HG03159 (cell line): ENCODE data around the gene PYGM.

ENCODE experiments used
- ATAC-seq: cut with Tn5 transposase; IDR thresholded peaks from one replicate; pipeline ENCODE4 v1.9.1; 2021; ENCODE audit warnings: mild to moderate bottlenecking, moderate library complexity; ENCODE audit not compliant: unreplicated experiment

Gene PYGM

DNA sequence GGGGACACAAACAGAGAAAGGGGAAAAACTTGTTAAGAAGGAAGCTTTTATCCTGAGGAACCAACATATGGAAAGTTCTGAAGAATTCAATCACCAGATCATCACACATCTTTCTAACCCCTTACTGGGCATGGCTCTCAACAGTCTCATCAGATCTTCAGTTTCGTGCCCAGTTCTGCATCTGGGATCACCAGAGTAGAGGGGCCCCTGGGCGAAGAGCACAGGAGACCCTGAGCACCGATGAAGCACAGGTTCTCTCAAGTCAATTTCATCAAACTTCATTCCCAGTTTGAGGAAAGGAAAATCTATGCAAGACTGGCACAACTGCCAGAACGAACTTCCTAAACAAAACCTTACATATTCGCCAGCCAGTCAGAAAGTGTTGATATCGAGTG is 8.5 kb upstream of the PYGM start:
- no peak for ATAC-seq

DNA sequence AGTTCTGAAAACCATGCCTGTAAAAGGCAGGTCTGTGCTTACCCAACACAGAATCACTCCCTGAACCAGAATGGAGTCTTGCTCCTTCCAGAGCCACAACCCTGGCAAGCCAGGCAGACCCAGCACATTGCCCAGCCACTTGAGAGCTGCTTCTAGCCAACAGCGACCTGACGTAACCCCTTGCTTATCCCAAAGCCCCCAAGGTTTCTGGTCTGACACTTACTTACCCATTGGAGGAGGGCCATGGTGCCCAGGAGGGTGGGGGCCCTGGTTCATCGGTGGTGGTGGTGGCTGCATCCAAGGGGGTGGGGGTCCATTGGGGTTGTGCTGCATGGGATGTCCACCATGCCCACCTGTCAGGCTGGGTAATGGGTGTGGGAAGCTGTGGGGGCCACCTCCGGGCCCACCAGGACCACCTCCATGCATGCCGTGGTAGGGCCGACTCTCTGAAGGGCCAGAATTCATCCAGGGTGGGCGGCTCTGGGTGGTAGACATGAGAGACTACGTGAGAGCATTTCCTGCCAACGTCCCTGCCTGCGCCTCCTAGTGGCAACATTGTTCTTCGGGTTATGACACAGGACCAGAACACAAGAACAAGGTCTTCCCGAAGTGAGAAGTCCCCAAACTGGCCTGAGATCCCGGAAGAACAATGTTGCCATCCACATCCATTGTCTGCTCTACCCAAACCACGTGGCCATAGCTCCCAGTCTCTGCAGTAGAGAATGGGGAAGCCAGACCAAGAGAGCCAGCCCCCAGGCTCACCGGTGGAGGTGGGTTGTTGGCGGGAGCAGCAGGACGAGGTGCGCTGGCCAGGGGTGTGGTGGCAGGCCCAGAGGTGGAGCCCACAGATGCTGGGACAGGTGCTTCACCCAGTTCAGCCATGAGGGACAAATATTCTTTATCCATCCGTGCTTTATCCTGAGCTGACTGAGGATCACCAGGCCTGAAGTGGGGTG is 7.8 kb upstream of the PYGM start:
- no peak for ATAC-seq

DNA sequence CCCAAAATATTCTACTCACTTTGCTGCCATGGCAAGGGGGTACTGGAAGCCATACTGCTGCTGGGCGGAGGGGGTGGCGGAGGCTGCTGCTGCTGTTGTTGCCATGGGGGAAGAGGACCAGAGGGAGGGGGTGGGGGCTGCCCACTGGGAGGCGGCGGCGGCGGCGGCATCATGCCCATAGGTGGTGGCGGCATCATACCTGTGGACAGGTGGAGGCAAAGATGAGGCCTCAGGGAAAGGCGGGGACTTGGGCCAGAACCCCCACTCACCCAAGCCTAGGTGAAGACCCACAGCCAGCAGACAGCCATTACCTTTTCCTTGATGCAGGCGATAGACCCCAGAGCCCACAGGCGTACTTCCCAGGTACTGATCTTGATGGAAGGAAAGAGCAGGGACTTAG is 7.1 kb upstream of the PYGM start:
- ATAC-seq: no peak

DNA sequence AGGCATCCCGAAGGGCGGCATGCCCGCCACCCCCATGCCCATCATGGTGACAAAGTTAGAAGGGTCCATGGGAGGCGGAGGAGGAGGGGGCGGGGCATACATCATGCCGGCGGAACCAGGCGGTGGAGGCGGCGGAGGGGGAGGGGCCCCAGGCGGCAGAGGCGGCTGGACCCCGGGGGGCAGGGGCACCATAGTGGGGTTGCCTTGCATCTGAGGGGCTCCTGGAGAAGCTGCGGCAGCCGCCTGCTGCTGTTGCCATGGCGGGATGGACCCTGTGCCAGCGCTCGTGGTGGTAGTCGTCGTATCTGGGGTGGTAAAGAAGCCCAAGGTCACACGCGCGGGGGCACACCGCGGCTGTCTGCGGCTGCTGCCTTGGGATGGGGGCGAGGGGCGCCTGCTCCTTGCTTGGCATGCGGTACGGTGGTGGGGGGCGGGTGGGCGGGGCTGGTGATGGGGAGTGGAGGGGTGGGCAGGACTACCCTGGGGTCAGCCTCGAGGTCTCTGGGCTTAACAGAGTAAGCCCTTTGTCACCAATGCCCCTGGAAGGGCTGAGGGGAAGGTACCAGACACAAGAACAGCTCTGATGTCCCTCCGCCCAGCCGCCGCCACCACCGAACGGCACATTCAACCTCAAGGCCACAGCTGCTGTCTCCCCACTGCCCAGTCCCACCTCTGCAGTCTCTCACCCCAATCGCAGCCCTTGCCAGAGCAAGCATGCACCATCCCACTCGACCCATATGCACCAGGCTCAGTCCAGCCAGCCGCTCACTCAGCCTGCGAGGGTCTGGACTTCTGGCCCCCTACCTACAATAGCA is 6.3 kb upstream of the PYGM start:
- ATAC-seq: no peak

DNA sequence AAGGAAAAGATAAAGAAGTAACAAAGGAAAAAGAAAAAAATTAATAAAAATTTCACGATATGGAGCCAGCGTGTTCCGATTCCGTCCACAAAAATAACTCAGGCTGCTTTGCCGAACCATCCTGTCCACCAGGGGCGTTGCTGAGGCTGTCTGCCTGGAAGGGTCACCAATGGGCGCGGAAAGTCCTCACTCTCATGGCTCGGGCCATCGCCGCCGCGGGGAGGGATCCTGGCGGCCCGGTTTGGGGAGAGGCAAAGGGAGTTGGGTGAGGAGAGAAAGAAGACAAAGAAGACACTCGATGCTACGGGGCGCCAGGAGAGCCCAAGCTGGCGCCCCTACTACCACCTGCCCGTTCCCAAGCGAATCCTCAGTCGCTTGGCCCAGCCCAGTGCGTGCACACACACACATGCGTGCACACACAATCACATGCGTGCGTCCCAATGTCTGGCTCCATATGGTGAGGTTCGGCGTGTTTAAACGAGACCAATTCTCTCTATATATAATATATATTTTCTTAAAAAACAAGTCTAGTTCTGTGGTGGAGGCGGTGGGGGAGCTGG is 5.6 kb upstream of the PYGM start:
- no peak for ATAC-seq

DNA sequence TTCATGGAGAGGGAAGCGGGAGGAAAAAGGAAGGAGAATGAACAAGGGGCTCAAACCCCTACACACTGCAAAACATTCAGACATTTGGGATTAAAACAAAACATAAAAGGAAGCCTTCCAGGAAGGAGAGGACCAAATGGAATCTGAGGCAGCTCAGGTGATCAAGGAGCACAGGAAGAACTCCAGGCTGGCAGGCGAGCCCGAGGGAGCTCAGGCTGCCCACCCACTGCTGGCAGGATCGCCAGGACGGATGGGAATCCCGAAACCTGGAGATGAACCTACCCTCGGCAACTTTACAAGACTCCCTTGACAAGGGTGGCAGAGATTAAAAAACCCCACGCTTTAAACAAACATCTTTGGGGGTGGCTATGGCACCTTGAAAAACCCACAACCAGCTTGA is 5.0 kb upstream of the PYGM start:
- no peak for ATAC-seq

DNA sequence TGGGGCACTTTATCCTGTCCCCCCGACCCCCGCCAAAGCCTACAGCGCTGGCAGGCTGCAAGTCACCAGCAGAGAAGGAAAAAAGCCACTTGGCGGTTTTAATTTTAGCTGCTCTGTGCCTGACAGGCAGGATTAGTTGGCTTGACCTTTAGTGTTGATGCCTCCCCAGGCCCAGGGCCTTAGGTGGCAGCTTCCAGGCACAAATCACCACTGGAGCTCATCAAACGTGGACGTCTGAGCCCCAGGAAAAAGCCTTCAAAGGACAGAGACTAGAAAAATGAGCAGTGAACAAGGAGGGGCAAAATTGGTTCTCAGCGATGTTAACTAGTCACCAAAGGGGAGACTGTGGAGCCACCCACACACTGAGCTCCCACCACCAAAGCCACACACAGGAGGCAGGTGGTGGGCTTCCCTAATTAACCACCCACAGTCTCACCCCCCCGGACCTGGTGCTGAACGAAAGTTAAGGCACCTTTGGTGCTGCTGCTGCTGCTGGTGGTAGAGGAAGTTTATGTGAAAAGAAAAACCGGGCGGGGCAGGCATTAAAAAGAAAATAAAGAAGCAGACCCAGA is 4.4 kb upstream of the PYGM start:
- ATAC-seq: no peak

DNA sequence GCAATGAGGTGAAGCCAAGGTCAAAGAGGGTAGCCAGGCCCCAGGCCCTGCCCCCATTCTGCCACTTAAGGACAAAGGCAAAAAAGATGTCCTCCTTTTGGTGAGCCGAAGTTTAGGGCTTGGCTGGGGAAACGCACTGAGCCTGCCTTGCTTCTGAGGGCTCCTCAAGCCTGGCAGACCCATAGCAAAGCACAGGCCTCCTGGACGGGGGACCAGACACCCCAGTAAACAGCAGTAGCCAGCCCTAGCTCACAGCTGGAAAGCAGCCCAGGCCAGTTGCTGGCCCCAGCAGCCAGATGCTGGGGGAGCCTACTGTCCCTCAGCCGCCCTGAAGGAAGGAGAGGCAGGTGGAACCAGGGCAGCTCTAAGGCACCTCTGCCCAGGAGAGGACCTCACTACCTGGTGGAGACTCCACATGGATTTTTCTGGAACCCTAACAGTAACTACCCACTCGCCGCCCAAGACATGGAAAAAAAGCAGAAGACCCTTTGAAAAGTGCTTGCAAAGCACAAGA is 3.8 kb upstream of the PYGM start:
- ATAC-seq: no peak

DNA sequence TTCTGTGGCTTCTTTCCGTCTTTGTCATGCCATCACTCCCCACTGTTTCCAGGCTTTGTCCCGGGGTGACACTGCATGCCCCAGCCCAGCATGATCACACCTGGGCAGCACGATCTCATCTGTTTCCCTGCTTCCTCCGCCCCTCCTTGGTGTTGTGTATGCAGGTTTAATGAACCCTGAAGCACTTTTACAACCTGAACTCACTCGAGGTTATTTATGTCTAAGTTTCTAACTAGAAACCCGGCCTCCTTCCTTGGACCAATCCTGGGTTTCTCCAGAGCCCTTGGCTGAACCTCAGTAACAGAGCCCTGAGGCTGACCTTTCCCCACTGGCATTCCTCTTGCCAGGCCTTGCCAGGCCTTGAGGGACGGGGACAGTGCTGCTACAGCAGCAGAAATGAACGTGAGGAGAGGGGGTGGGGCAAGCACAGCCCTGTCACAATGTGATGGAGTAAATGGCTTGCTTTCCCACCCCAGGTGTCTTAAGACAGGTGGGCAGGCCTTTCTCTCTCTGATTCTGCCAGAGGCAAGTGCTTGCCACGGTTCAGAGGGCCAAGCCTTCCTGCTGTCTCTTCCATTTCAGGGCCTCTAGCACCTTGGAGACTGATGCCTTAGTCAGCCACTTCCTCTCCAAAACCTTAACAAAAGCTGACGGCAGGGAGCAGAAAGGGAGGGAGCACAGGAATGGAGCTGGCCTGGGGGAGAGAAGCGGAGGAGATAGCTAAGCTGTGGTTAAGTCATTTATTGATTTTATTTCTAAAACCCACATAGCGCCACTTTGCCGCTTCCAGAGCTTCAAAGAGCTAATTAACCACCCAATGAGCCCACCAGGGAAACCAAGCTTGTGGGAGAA is 3.1 kb upstream of the PYGM start:
- no peak for ATAC-seq

DNA sequence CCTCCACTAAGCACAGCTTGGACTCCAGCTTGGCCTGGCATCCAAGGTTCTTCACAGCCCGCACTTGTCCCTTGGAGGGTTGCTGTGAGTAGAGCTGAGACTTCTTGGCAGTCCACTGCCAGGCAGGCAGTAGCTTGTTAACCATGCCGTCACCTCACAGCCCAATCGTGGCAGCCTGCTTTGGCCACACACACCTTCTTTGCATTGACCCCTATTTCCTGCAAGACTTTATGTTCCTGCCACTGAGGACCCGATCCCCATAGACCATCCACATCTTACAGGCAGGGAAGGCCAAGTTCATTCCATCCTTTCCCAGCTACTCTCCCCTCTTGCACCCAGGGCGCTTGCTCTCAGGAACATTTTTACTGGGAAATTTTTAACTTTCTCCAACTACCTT is 2.5 kb upstream of the PYGM start:
- ATAC-seq: no peak

DNA sequence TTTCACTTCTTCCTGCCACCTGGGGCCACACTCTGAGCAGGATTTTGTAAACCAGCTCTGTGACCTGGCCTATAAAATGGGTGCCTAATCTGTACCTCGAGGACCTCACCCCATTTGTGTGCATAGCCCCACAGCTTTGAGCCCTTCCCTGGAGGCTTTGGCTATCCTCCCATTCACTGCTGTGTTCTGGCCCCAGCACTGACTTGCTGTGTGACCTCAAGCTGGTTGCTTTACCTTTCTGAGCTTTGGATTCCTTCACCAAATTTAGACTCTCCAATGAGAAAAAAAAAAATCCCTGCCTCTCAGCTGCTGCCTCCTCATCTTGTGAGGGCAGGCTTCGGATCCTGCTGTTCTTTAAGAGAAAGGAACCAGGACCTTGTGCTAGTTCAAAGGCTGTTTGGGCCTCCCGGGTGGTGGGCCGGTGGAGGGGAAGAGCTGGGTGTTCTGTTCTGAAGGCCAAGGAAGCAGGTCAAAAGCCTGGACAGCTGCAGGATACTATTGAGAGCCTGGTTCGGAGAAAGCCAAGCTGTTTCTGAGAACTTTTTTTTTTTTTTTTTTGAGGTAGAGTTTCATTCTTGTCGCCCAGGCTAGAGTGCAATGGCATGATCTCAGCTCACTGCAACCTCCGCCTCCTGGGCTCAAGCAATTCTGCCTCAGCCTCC is 1.1 kb upstream of the PYGM start:
- ATAC-seq: no peak

DNA sequence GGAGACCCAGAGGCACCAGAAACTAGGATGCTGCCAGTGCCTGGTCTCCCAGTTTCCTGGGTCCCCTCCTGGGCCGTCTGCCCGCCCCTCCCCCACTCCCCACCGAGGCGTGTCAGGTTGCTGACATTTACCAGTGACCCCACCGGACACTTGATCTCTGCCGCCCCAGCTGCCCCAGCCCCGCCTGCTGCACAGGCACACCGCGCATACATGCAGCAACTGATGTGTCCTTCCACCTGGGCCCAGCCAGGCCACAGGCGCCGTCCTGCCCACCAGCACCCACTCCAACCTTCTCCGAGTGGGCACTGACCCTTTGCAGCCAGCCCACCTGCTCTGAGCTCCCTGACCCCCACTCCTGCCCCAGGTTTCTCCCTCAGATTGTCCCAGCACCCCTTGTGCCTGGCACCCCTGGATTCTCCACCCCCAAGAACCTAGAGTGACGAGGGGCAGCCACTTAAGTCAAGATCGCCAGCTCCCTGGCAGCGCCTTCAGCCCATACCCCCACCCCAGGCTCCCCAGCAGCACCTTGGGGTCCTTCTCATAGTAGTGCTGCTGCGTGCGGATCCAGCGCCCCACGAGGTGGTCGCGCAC is 548 bp downstream of the PYGM start:
- ATAC-seq: no peak

DNA sequence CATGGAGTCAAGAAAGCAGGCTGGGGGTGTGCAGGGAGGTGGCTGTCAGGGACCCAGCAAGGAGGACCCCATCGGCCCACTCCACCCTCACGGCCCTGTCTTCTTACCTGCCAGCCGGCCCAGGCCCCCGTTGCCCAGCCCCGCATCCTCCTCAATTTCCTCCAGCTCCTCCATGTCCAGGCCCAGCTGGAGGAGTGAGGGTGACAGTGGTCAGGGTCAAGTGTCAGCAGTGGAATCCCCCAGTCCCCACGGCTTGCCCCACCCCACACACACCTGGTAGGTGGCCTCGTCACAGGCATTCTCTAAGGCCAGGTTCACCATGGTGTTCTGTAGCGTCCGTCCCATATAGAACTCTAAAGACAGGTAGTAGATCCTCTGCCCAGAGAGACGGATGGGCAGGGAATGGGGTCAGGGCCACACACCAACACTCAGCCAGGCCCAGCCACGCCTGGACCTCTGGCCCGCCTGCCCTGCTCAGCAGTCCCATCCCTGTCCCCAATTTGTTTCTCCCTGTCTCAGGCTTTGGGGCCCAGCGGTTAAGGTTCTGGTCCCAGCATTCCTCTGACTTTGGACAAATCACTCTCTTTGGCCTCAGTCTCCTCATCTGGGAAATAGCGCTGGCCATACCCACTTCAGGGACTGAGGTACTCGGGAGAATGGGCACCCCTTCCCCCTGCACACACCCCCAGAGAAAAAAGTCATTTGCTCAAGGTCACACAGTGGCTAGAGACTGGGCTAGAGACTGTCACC is 1.3 kb downstream of the PYGM start:
- ATAC-seq: no peak

DNA sequence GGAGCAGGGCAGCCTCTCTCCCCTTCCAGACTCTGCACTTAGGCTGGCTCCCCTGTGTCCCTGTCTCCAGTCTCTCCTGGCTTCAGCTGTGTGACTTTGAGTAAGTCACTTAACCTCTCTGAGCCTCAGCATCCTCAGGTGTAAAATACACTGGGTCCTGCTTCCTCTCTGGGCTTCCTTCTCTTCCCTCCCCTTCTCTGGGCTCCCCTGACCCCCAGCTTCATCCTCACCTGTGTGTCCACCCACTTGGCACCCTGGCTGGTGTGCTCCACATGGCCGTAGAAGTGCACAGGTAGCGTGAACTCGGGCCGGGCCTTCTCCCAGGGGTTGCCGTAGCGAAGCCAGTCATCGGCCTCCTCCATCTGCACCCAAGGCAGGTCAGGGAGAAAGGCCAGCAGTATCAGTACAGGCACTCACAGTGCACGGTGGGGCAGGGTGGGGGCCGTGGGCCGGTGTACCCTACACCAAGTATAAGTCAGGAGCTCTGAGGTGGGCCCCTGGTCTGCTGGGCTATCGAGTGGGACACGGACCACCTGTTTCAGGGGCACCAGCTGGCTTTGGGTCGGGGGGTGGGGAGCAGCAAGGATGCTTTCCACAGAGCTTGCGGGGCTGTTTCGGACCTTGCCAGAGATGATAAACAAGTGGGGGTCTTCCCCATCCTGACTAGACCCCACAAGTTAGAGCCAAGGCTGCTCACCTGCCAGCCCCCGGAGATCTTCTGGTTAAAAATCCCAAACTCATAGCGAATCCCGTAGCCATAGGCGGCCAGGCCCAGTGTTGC is 2.0 kb downstream of the PYGM start:
- ATAC-seq: no peak

DNA sequence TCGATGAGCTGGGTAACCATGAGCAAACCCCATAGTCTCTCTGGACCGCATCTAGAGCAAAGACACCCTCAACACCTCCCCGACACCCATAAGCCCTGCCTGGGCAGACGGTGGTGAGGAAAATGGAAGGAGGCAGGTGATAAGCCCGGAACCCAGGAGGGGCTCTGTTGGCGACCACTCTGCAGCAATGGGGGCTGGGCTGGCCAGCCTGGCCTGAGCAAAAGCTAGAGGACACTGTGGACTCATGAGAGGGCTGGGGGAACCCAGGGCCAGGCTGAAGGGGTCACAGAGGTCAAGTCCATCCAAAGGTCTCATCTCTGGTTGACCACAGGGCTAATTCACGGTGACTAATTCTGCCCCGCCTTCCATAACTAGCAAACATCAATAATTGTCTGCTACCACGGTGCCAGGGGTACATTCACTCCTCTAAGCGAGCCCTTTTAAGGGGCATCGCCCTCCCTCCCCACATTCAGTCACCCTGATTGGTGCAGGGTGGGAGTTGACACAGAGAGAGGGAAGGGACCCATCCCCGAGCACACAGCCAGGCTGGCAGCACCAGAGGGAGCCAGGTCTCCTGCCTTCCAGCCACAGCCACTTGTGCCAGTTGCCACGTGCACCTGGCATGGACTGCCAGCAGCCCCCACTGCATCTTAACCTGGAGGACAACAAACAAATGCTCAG is 4.0 kb downstream of the PYGM start:
- no peak for ATAC-seq

DNA sequence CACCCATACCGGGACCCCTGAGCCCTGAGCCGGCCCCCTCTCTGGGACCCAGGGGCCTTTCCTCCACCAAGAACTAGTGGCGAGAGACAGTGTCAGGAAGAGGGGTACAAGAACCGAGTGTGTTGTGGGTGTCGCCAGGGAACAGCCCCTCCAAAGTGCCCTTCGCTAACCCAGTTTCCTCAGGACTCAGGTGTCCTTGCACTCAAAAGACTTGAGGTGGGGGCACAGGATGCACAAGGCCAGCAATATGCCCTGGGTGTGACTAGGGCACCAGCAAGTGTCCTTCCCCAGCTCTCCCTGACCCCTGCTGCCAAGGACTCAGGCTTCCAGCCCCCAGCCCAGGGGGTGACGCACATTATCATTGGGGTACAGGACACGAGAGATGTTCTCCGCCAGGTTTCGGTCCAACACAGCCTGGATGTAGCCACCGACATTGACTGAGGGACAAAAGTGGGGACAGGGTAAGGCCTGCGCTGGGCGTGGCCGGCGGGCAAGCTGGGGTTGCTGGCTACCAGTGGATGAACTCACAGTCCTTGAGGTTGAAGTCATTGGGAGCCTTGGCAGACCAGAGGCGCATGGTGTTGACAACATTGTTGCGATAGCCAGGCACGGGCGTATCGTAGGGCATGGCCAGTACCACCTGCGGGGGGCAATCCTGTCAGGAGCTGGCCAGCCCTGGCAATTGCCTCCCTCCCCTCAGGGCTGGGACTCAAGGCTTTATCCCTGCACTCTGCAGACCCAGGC is 4.7 kb downstream of the PYGM start:
- ATAC-seq: no peak
